T-helper 2 cell treated with Interferon-gamma antibody and Interleukin-4, amounts not matched to agents 5 μg/mL and 100 μg/mL, for 36 hours (primary cell): Measurements from ENCODE around the gene RBP7.
"Not testable (repeated sequence)": the region's sequence is repeated elsewhere in the genome, so short reads cannot be mapped to it uniquely, and the experiment has no call there.

Experiments
- DNase-seq: peaks from one replicate; pipeline ENCODE4 v3.0.0; 2021; ENCODE audit warnings: low spot score
- H3K27ac Mint-ChIP-seq: one replicate; pipeline ENCODE4 v1.8.0; 2021; ENCODE audit warnings: mild to moderate bottlenecking, mixed read lengths
- H3K27me3 Mint-ChIP-seq: one replicate; pipeline ENCODE4 v1.8.0; 2021; ENCODE audit warnings: low read depth, mixed read lengths
- H3K36me3 Mint-ChIP-seq: one replicate; pipeline ENCODE4 v1.8.0; 2021; ENCODE audit warnings: low read depth, mixed read lengths
- H3K4me1 Mint-ChIP-seq: one replicate; pipeline ENCODE4 v1.8.0; 2021; ENCODE audit warnings: low read depth, mixed read lengths
- H3K4me3 Mint-ChIP-seq: one replicate; pipeline ENCODE4 v1.8.0; 2022; ENCODE audit warnings: mild to moderate bottlenecking, moderate library complexity, mixed read lengths
- H3K9me3 Mint-ChIP-seq: one replicate; pipeline ENCODE4 v1.8.0; 2021; ENCODE audit warnings: mixed read lengths

The RBP7 gene

GRCh38 chr1:10019561-10019960 lies 22.5 kb downstream of the RBP7 start:
- peaks cover 2% of the 10 kb centered on the region for H3K27me3 Mint-ChIP-seq
- H3K9me3 Mint-ChIP-seq: no peaks in the 10 kb centered on the region
- no peak overlapping the region for H3K4me3 Mint-ChIP-seq
- no peaks in the 10 kb centered on the region for H3K36me3 Mint-ChIP-seq
- H3K4me1 Mint-ChIP-seq: no peaks in the 10 kb centered on the region
- no peak for DNase-seq
- H3K27ac Mint-ChIP-seq: no peak overlapping the region

- Mint-ChIP-seq H3K4me1 (no peaks in the 10 kb centered on the region), H3K36me3 (no peaks in the 10 kb centered on the region), H3K4me3 (no peak overlapping the region), H3K27me3 (peaks cover 2% of the 10 kb centered on the region), H3K27ac (no peak overlapping the region), H3K9me3 (no peaks in the 10 kb centered on the region)
- no peak for DNase-seq
These were observed 23.1 kb downstream of the RBP7 start for GRCh38 chr1:10020086-10020485.

- not testable (repeated sequence) for DNase-seq, H3K4me3 Mint-ChIP-seq, H3K9me3 Mint-ChIP-seq, H3K27ac Mint-ChIP-seq, H3K27me3 Mint-ChIP-seq, H3K4me1 Mint-ChIP-seq, H3K36me3 Mint-ChIP-seq
These were observed 23.6 kb downstream of the RBP7 start for GRCh38 chr1:10020678-10021077.

GRCh38 chr1:10021992-10022391 lies 25.0 kb downstream of the RBP7 start:
- H3K9me3 Mint-ChIP-seq, H3K4me3 Mint-ChIP-seq, H3K36me3 Mint-ChIP-seq, H3K27me3 Mint-ChIP-seq, H3K27ac Mint-ChIP-seq, H3K4me1 Mint-ChIP-seq, DNase-seq: not testable (repeated sequence)

GRCh38 chr1:10022656-10023055 lies 25.6 kb downstream of the RBP7 start:
- Mint-ChIP-seq H3K27me3 (no peaks in the 10 kb centered on the region), H3K36me3 (no peaks in the 10 kb centered on the region)

GRCh38 chr1:10025354-10025753 lies 28.3 kb downstream of the RBP7 start:
- Mint-ChIP-seq H3K27ac (no peak overlapping the region), H3K27me3 (no peaks in the 10 kb centered on the region), H3K9me3 (no peaks in the 10 kb centered on the region), H3K36me3 (no peaks in the 10 kb centered on the region), H3K4me1 (no peaks in the 10 kb centered on the region), H3K4me3 (no peak overlapping the region)
- DNase-seq: no peak

More at GRCh38 chr1:10022656-10023055, 25.6 kb downstream of the RBP7 start:
- no peak overlapping the region for H3K4me3 Mint-ChIP-seq
- H3K4me1 Mint-ChIP-seq: no peaks in the 10 kb centered on the region
- H3K9me3 Mint-ChIP-seq: no peaks in the 10 kb centered on the region
- H3K27ac Mint-ChIP-seq: no peak overlapping the region
- no peak for DNase-seq

- DNase-seq: no peak
- Mint-ChIP-seq H3K4me3 (no peak overlapping the region), H3K27me3 (no peaks in the 10 kb centered on the region), H3K9me3 (no peaks in the 10 kb centered on the region), H3K4me1 (peaks cover under 1% of the 10 kb centered on the region), H3K27ac (no peak overlapping the region), H3K36me3 (no peaks in the 10 kb centered on the region)
These were observed 30.0 kb downstream of the RBP7 start for GRCh38 chr1:10027027-10027426.

- H3K27ac Mint-ChIP-seq, H3K36me3 Mint-ChIP-seq, DNase-seq, H3K27me3 Mint-ChIP-seq, H3K9me3 Mint-ChIP-seq, H3K4me3 Mint-ChIP-seq, H3K4me1 Mint-ChIP-seq: not testable (repeated sequence)
These were observed 32.0 kb downstream of the RBP7 start for GRCh38 chr1:10028956-10029500.

GRCh38 chr1:10031461-10031860 lies 34.4 kb downstream of the RBP7 start:
- Mint-ChIP-seq H3K36me3 (peaks cover 3% of the 10 kb centered on the region), H3K27me3 (no peaks in the 10 kb centered on the region), H3K27ac (no peak overlapping the region), H3K4me1 (peaks cover 17% of the 10 kb centered on the region), H3K4me3 (no peak overlapping the region), H3K9me3 (no peaks in the 10 kb centered on the region)
- DNase-seq: no peak

- Mint-ChIP-seq H3K4me1 (peaks cover 17% of the 10 kb centered on the region), H3K27ac (peak within 1 kb of the TSS; percentile 95), H3K36me3 (peaks cover 8% of the 10 kb centered on the region), H3K4me3 (peak within 1 kb of the TSS; percentile 82), H3K9me3 (no peaks in the 10 kb centered on the region), H3K27me3 (no peaks in the 10 kb centered on the region)
- DNase-seq: peak; percentile 99
These were observed 35.7 kb downstream of the RBP7 start, which contains the start of gene UBE4B for GRCh38 chr1:10032590-10033358. Gene UBE4B, plus strand, starts transcription at chr1:10032958. Its CDS starts 713 bp downstream, at chr1:10033671.

- Mint-ChIP-seq H3K27ac (peak overlapping the region; percentile 95), H3K9me3 (no peaks in the 10 kb centered on the region)
- peak; percentile 17 for DNase-seq
These were observed 36.4 kb downstream of the RBP7 start for GRCh38 chr1:10033359-10033845.

GRCh38 chr1:10042746-10043145 lies 45.7 kb downstream of the RBP7 start:
- H3K4me3 Mint-ChIP-seq: no peak overlapping the region
- no peak overlapping the region for H3K27ac Mint-ChIP-seq

More at GRCh38 chr1:10033359-10033845, 36.4 kb downstream of the RBP7 start:
- Mint-ChIP-seq H3K4me1 (peaks cover 17% of the 10 kb centered on the region), H3K36me3 (peaks cover 9% of the 10 kb centered on the region), H3K4me3 (peak overlapping the region; percentile 80), H3K27me3 (no peaks in the 10 kb centered on the region)

GRCh38 chr1:10045480-10046355 lies 48.7 kb downstream of the RBP7 start:
- H3K9me3 Mint-ChIP-seq: no peaks in the 10 kb centered on the region
- no peak overlapping the region for H3K4me3 Mint-ChIP-seq
- H3K27ac Mint-ChIP-seq: no peak overlapping the region
- peaks cover 7% of the 10 kb centered on the region for H3K36me3 Mint-ChIP-seq
- peaks cover 2% of the 10 kb centered on the region for H3K4me1 Mint-ChIP-seq
- DNase-seq: no peak
- H3K27me3 Mint-ChIP-seq: no peaks in the 10 kb centered on the region

More at GRCh38 chr1:10042746-10043145, 45.7 kb downstream of the RBP7 start:
- H3K4me1 Mint-ChIP-seq: peaks cover 2% of the 10 kb centered on the region
- H3K9me3 Mint-ChIP-seq: no peaks in the 10 kb centered on the region
- no peak for DNase-seq
- H3K36me3 Mint-ChIP-seq: peaks cover 11% of the 10 kb centered on the region
- H3K27me3 Mint-ChIP-seq: no peaks in the 10 kb centered on the region
